OCI-LY1 (cell line): ENCODE results near the gene BSG.

Experiments used
- H2AFZ ChIP-seq: fragments of 200-600 bp; sonication (generic), shearing (Covaris generic); 2 replicates; pipeline ENCODE4 v1.6.0; 2014; ENCODE audit warnings: antibody characterized with exemption, mild to moderate bottlenecking, low read length
- H3F3A ChIP-seq: fragments of 200-600 bp; sonication (generic), shearing (Covaris generic); 2 replicates; pipeline ENCODE4 v1.6.0; 2014; ENCODE audit warnings: mild to moderate bottlenecking, antibody characterized with exemption, low read length, moderate library complexity; ENCODE audit not compliant: insufficient read depth
- H3K27ac ChIP-seq: fragments of 200-600 bp; sonication (generic); 2 replicates; pipeline ENCODE4 v1.5.1; 2014; ENCODE audit warnings: low read length, mixed run types, mild to moderate bottlenecking, low read depth; ENCODE audit not compliant: poor library complexity, severe bottlenecking
- H3K27me3 ChIP-seq: fragments of 200-600 bp; sonication (generic); 2 replicates; pipeline ENCODE4 v1.6.0; 2014; ENCODE audit warnings: antibody characterized with exemption, mild to moderate bottlenecking, low read length, moderate library complexity; ENCODE audit not compliant: insufficient read depth
- H3K36me3 ChIP-seq: fragments of 200-600 bp; sonication (generic); 2 replicates; pipeline ENCODE4 v1.6.1; 2014; ENCODE audit warnings: mild to moderate bottlenecking, antibody characterized with exemption, low read length, moderate library complexity, mixed read lengths; ENCODE audit not compliant: insufficient read depth
- H3K4me1 ChIP-seq: fragments of 200-600 bp; sonication (generic); 2 replicates; pipeline ENCODE4 v1.5.1; 2014; ENCODE audit warnings: mild to moderate bottlenecking, low read length, moderate library complexity; ENCODE audit not compliant: insufficient read depth, severe bottlenecking
- H3K4me2 ChIP-seq: fragments of 200-600 bp; sonication (generic), shearing (Covaris generic); 2 replicates; pipeline ENCODE4 v1.6.1; 2014; ENCODE audit warnings: low read length
- H3K4me3 ChIP-seq: fragments of 200-600 bp; sonication (generic); 2 replicates; pipeline ENCODE4 v1.5.1; 2014; ENCODE audit warnings: low read length, low read depth, mild to moderate bottlenecking, mixed read lengths; ENCODE audit not compliant: poor library complexity, severe bottlenecking
- H3K79me2 ChIP-seq: fragments of 200-600 bp; shearing (Covaris generic); 2 replicates; pipeline ENCODE4 v1.6.1; 2016; ENCODE audit warnings: mixed run types, low read length, mixed read lengths; ENCODE audit not compliant: insufficient read depth
- H3K9ac ChIP-seq: fragments of 200-600 bp; sonication (generic), shearing (Covaris generic); 2 replicates; pipeline ENCODE4 v1.6.1; 2014; ENCODE audit warnings: mild to moderate bottlenecking, low read length, mixed read lengths
- H3K9me2 ChIP-seq: fragments of 200-600 bp; sonication (generic), shearing (Covaris generic); 2 replicates; pipeline ENCODE4 v1.6.1; 2014; ENCODE audit warnings: low read depth, mild to moderate bottlenecking, low read length, mixed read lengths
- H3K9me3 ChIP-seq: fragments of 200-600 bp; shearing (Covaris generic); 2 replicates; pipeline ENCODE4 v1.6.1; 2014; ENCODE audit warnings: low read length, mixed read lengths
- H4K20me1 ChIP-seq: fragments of 200-600 bp; sonication (generic), shearing (Covaris generic); 2 replicates; pipeline ENCODE4 v1.6.0; 2016; ENCODE audit warnings: mild to moderate bottlenecking, low read length; ENCODE audit not compliant: insufficient read depth
- EZH2 ChIP-seq: fragments of 200-600 bp; sonication (generic), shearing (Covaris generic); IDR thresholded peaks from 2 replicates; pipeline ENCODE4 v1.8.0; 2017; ENCODE audit warnings: borderline replicate concordance, mixed run types, mild to moderate bottlenecking, antibody characterized with exemption, low read length, moderate library complexity, mixed read lengths
- TF ChIP-seq, protein P1 (sequence below): fragments of 200-600 bp; sonication (generic), shearing (Covaris generic); IDR thresholded peaks from 2 replicates; pipeline ENCODE4 v1.5.1; 2017; ENCODE audit warnings: mild to moderate bottlenecking, antibody characterized with exemption, low read length, moderate library complexity, mixed read lengths

Gene BSG

GRCh38 chr19:567296-567900 is 5.0 kb upstream of the BSG start:
- H3K4me3 ChIP-seq: no peak overlapping the region
- peaks cover 7% of the 10 kb centered on the region; the same call in 1 of the 2 replicates for H3F3A ChIP-seq
- H3K9me3 ChIP-seq: no peaks in the 10 kb centered on the region
- H3K4me1 ChIP-seq: peaks cover 11% of the 10 kb centered on the region
- no peak overlapping the region for H3K4me2 ChIP-seq
- H3K9ac ChIP-seq: no peak overlapping the region
- H3K36me3 ChIP-seq: no peaks in the 10 kb centered on the region; the same call in 1 of the 2 replicates
- H4K20me1 ChIP-seq: no peaks in the 10 kb centered on the region
- H3K27ac ChIP-seq: no peak overlapping the region
- no peaks in the 10 kb centered on the region for H3K27me3 ChIP-seq
- no peaks in the 10 kb centered on the region for H3K9me2 ChIP-seq
- no peak for TF ChIP-seq EZH2
- TF ChIP-seq, protein P1, sequence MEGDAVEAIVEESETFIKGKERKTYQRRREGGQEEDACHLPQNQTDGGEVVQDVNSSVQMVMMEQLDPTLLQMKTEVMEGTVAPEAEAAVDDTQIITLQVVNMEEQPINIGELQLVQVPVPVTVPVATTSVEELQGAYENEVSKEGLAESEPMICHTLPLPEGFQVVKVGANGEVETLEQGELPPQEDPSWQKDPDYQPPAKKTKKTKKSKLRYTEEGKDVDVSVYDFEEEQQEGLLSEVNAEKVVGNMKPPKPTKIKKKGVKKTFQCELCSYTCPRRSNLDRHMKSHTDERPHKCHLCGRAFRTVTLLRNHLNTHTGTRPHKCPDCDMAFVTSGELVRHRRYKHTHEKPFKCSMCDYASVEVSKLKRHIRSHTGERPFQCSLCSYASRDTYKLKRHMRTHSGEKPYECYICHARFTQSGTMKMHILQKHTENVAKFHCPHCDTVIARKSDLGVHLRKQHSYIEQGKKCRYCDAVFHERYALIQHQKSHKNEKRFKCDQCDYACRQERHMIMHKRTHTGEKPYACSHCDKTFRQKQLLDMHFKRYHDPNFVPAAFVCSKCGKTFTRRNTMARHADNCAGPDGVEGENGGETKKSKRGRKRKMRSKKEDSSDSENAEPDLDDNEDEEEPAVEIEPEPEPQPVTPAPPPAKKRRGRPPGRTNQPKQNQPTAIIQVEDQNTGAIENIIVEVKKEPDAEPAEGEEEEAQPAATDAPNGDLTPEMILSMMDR: no peak
- no peaks in the 10 kb centered on the region for H3K79me2 ChIP-seq
- H2AFZ ChIP-seq: no peak overlapping the region

DNA sequence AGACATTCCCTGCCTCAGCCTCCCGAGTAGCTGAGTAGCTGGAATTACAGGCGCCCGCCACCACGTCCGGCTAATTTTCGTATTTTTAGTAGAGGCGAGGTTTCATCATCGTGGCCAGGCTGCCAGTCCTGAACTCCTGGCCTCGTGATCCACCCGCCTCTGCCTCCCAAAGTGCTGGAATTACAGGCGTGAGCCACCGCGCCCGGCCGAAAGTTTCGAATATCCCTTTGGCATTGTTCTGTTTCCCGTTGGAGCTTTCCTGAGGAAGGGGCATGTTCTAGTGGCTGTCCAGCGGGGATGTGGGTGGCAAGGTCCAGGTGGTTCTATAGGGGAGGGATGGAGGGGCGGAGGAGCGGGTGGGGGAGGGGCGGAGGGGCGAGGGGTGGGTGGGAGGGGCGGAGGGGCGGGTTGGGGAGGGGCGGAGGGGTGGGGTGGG is 2.1 kb upstream of the BSG start:
- Histone ChIP-seq H3K4me3 (no peak overlapping the region), H3K79me2 (peaks cover 22% of the 10 kb centered on the region), H2AFZ (no peak overlapping the region)

DNA sequence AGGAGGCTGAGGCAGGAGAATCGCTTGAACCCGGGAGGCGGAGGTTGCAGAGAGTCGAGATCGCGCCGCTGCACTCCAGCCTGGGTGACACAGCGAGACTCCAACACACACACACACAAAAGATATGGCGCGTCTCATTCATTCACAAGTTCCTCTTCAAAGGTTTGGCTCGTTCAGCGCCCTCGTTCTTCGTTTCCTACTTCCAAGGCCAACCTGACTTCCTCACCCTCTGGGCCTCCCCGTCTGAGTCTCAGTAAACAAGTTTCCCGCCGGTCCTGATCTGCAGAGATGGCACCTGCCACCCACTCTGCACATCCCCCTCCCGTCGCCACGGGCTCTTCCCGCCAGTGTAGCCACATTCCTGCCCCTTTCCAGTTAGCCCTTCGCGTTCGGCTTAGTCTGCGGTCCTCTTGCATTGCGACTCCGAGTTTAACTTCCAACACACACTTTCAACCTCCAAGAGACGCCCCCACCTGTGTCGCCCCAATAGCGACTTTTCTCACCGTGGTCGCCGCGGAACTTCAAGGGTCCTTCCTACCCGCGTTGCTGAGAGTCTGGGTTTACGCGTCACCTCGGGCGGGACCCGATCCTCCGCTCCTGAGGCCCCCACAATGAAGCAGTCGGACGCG is 1.3 kb upstream of the BSG start:
- peaks cover 32% of the 10 kb centered on the region for H3K4me1 ChIP-seq
- H3K36me3 ChIP-seq: no peaks in the 10 kb centered on the region; the same call in 1 of the 2 replicates
- peaks cover 27% of the 10 kb centered on the region for H3K79me2 ChIP-seq
- H3K4me3 ChIP-seq: peak overlapping the region; percentile 79
- no peak overlapping the region for H2AFZ ChIP-seq
- H3K27ac ChIP-seq: peak overlapping the region; percentile 100
- no peaks in the 10 kb centered on the region for H3K9me2 ChIP-seq
- H3K27me3 ChIP-seq: no peaks in the 10 kb centered on the region
- no peaks in the 10 kb centered on the region for H4K20me1 ChIP-seq
- H3F3A ChIP-seq: peaks cover 7% of the 10 kb centered on the region; the same call in 1 of the 2 replicates
- H3K4me2 ChIP-seq: peak overlapping the region; percentile 94
- TF ChIP-seq, protein P1: no peak
- TF ChIP-seq EZH2: no peak
- H3K9ac ChIP-seq: peak overlapping the region; percentile 94
- H3K9me3 ChIP-seq: no peaks in the 10 kb centered on the region

More for the DNA sequence above, 2.1 kb upstream of the BSG start:
- Histone ChIP-seq H3K27me3 (no peaks in the 10 kb centered on the region), H3F3A (peaks cover 7% of the 10 kb centered on the region; the same call in 1 of the 2 replicates), H3K9me2 (no peaks in the 10 kb centered on the region), H3K9me3 (no peaks in the 10 kb centered on the region), H3K4me2 (peak overlapping the region; percentile 15; the same call in 1 of the 2 replicates), H3K36me3 (no peaks in the 10 kb centered on the region), H4K20me1 (no peaks in the 10 kb centered on the region), H3K4me1 (peaks cover 31% of the 10 kb centered on the region), H3K27ac (peak overlapping the region; percentile 18), H3K9ac (no peak overlapping the region)
- TF ChIP-seq, protein P1: no peak
- no peak for TF ChIP-seq EZH2
